GM03348 (cell line): ENCODE data around the gene SOX11.

Source experiments
- DNase-seq: peaks from one replicate; pipeline ENCODE4 v3.0.0; 2012; ENCODE audit warnings: low spot score

The SOX11 gene

GRCh38 chr2:5725072-5725471 lies 32.9 kb downstream of the SOX11 start:
- DNase-seq = no peak

- DNase-seq = no peak
Measured at GRCh38 chr2:5725794-5726463, 33.7 kb downstream of the SOX11 start.

GRCh38 chr2:5727235-5727634 lies 35.1 kb downstream of the SOX11 start:
- no peak for DNase-seq

GRCh38 chr2:5729416-5729815 lies 37.2 kb downstream of the SOX11 start:
- no peak for DNase-seq

GRCh38 chr2:5730386-5730785 lies 38.2 kb downstream of the SOX11 start:
- no peak for DNase-seq

GRCh38 chr2:5734859-5735520 lies 42.8 kb downstream of the SOX11 start:
- no peak for DNase-seq

- no peak for DNase-seq
Measured at GRCh38 chr2:5735521-5735861, 43.3 kb downstream of the SOX11 start.

GRCh38 chr2:5736050-5736449 lies 43.9 kb downstream of the SOX11 start:
- DNase-seq = no peak

GRCh38 chr2:5736886-5737285 lies 44.7 kb downstream of the SOX11 start:
- DNase-seq = no peak

GRCh38 chr2:5740053-5740452 lies 47.9 kb downstream of the SOX11 start:
- no peak for DNase-seq

GRCh38 chr2:5740817-5741216 lies 48.6 kb downstream of the SOX11 start:
- no peak for DNase-seq

GRCh38 chr2:5741242-5741641 lies 49.1 kb downstream of the SOX11 start:
- DNase-seq = no peak

- DNase-seq = no peak
Measured at GRCh38 chr2:5742126-5742525, 49.9 kb downstream of the SOX11 start.

GRCh38 chr2:5748391-5748790 lies 56.2 kb downstream of the SOX11 start:
- DNase-seq = no peak

GRCh38 chr2:5748946-5749345 lies 56.8 kb downstream of the SOX11 start:
- no peak for DNase-seq

- DNase-seq = no peak
Measured at GRCh38 chr2:5749347-5749746, 57.2 kb downstream of the SOX11 start.
